Glomerular visceral epithelial cell (primary cell): Measurements from ENCODE around the gene RTBDN.
A peak's percentile ranks its signal among the peaks of the same experiment; 100 is the strongest.

ENCODE experiments used
- DNase-seq: peaks from one replicate; pipeline ENCODE4 v3.0.0-alpha.2; 2016; ENCODE audit errors: extremely low spot score

RTBDN gene

DNA sequence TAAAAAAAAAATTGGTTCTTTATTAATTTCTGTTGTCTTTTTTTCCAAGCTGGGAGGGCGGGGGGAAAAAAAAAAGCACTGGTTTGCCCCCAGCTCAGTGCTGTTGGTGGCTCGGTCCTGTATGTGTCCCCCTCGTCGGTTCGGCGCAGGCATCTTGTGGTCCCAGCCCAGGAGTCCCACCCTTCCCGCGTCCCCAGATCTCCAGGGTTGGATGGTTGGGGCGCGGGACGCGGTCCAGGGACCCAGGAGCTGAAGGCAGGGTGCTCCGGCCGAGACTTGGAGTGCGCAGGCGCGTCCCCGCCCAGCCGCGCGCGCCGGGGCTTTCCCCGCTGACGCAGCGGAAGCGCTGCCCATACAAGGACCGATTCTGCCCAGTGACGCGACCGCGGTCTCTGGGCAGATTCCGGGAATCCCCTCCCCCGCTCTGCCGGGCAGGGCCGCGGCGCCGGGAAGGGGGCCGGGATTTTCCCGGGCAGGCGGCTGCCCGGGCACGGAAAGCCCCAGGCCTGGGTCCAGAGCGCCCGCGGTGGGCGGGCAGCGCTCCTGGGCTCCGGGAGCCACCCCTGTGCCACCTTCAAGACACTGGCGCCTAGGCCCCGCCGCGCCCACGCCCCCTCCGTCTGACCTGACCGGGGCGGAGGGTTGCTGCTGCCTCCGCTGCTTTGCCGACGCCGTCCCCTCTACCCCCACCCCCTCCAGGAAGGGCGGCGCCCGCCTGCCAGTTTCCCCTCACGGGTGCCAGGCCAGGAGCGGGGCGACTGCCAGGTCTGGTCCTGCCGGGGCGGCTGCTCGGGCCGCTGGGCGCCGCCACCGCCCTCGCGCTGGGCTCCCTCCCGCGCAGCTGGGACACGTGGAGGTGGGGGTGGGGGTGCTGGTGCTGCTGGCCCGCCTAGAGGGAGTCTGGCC, 40.8 kb downstream of the RTBDN start:
- DNase-seq = peak; percentile 97

DNA sequence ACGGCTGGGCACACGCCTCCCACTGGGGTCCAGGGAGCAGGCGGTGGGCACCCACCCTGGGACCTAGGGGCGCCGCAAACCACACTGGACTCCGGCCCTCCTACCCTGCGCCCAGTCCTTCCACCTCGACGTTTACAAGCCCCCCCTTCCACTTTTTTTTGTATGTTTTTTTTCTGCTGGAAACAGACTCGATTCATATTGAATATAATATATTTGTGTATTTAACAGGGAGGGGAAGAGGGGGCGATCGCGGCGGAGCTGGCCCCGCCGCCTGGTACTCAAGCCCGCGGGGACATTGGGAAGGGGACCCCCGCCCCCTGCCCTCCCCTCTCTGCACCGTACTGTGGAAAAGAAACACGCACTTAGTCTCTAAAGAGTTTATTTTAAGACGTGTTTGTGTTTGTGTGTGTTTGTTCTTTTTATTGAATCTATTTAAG, 41.5 kb downstream of the RTBDN start:
- DNase-seq = no peak

DNA sequence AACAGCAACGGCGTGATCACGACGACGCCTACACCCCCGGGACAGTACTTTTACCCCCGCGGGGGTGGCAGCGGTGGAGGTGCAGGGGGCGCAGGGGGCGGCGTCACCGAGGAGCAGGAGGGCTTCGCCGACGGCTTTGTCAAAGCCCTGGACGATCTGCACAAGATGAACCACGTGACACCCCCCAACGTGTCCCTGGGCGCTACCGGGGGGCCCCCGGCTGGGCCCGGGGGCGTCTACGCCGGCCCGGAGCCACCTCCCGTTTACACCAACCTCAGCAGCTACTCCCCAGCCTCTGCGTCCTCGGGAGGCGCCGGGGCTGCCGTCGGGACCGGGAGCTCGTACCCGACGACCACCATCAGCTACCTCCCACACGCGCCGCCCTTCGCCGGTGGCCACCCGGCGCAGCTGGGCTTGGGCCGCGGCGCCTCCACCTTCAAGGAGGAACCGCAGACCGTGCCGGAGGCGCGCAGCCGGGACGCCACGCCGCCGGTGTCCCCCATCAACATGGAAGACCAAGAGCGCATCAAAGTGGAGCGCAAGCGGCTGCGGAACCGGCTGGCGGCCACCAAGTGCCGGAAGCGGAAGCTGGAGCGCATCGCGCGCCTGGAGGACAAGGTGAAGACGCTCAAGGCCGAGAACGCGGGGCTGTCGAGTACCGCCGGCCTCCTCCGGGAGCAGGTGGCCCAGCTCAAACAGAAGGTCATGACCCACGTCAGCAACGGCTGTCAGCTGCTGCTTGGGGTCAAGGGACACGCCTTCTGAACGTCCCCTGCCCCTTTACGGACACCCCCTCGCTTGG, 42.1 kb downstream of the RTBDN start:
- peak; percentile 71 for DNase-seq

DNA sequence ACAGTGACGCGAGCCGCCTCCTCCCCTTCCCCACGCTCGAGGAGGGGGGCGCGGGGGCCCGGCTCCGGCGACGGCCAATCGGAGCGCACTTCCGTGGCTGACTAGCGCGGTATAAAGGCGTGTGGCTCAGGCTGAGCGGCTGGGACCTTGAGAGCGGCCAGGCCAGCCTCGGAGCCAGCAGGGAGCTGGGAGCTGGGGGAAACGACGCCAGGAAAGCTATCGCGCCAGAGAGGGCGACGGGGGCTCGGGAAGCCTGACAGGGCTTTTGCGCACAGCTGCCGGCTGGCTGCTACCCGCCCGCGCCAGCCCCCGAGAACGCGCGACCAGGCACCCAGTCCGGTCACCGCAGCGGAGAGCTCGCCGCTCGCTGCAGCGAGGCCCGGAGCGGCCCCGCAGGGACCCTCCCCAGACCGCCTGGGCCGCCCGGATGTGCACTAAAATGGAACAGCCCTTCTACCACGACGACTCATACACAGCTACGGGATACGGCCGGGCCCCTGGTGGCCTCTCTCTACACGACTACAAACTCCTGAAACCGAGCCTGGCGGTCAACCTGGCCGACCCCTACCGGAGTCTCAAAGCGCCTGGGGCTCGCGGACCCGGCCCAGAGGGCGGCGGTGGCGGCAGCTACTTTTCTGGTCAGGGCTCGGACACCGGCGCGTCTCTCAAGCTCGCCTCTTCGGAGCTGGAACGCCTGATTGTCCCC, 42.9 kb downstream of the RTBDN start, which contains the start of gene JUNB:
Gene JUNB (plus strand): TSS at position 142 of the 706 bp plus-strand sequence. CDS start 286 bp downstream, at position 428.
- DNase-seq = peak; percentile 98

DNA sequence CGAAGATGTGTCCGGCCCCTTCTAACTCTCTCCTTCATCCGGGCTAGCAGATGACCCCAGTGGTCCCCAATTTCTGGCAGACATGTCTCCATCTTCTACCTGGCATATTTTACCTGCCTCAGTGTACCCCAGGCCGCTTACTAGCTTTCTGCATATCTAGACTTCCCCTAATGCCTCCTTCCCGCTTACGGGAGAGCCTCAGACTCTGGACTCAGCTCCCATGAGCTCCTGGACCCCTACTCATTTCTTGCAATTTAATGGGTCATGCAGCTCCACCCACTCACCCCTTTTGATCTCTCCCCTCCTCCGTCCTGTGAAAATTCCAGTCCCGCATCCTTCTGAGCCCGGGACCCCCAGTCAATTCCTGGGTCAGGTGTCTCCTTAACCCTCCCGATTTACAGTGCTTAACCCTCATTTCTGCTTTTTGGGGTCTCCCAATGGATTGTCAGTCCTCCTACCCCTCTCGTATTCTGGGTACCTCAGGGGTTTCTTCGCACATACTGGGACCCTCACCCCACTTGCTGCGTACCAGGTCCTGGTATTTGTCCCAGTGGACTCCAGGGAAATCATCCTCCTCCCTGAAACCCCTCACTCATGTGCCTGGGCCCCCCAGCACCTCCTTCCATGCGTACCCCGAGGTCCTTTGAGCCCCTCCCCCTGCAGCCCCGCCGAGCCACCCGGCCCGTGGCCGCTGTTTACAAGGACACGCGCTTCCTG, 43.6 kb downstream of the RTBDN start:
- DNase-seq = no peak

DNA sequence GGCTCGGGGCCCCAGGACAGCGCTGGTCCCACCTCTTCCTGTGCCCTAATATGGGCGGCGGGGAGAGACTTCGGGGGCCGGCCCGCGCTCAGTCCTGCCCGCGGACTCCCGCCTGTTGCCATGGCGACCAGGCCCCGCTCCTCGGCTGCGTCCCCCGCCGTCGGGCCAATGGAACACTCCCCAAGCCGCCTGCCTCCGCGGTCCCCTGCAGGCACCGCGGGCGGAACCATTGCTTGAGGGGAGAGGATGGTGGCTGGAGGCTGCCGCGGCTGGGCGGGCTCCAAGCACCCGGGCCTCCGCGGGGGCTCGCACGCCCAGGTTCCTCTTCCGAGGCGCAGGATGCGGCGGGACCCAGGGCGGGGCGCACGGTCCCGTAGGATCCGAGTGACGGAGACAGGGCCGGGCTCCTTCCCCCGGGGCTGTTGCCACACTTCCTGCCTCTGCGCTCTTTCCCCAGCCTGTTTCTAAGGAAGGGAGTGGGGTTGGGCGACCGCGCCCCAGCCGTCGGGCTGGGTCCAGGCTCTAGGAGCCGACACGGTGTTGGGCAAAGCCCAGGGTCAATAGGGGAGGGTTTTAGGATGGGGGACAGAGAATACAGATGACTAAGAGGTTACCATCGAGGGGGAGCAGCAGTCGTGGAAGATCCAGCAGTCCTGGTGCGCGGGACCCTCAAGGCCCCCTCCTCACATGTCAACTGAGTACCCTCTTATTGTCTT, 44.3 kb downstream of the RTBDN start:
- peak; percentile 98 for DNase-seq

DNA sequence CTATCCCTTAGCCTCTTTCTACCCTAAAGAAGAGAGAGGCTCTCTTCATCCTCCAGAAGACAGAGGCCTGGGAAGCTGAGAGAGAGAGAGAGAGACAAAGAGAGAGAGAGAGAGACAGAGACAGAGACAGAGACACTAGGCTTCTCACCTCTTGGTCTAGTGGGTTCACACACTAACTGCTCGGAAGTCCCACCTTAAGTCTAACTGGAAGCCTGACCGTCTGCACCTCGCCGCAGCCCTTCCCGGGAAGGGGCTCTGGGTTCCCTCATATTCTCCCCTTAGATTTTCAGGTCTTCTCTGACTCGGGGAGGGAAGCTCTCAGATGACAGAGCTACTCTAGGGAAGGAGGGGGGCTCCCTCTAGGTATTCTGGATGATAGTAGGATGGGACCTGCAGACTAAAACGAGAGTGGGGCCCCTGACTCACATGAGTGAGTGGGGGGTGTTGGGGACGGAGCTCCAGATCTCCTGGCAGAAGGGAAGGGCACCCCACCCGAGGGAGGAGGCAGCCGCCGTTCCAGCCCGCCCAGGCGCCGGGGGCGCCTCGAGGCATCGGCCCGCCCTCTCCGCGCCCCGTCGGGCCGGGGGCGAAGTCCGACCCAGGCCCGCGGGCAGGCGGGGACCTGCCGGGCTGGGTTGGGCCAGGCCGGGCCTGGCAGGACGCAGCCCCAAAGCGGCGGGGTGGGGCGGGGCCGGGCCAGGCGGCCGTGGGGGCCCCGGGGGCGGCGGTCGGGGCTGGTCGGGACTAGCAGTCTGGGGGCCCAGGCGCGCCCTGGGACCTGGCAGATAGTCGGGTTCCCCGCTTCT, 45.1 kb downstream of the RTBDN start:
- peak; percentile 46 for DNase-seq

DNA sequence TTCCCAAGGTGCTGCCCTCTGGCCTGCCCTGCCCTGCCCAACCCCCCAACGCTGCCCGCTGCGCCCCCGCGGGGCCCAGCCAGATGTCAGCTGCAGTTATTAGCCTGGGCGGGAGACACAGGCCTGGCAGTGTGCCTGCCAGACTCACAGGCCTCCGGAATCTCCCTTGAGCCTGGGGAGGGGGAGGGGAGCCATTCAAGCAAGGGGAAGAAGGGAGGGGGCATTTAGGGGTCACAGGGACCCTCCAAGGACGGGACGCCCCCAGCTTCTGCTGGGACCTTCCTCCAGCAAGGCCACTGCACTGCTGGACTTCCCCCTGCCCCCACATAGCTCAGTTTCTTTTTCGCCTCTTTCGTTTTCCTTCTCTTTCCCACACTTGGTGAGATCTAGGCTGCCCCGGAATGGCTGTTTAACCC, 45.7 kb downstream of the RTBDN start:
- DNase-seq = peak; percentile 89

DNA sequence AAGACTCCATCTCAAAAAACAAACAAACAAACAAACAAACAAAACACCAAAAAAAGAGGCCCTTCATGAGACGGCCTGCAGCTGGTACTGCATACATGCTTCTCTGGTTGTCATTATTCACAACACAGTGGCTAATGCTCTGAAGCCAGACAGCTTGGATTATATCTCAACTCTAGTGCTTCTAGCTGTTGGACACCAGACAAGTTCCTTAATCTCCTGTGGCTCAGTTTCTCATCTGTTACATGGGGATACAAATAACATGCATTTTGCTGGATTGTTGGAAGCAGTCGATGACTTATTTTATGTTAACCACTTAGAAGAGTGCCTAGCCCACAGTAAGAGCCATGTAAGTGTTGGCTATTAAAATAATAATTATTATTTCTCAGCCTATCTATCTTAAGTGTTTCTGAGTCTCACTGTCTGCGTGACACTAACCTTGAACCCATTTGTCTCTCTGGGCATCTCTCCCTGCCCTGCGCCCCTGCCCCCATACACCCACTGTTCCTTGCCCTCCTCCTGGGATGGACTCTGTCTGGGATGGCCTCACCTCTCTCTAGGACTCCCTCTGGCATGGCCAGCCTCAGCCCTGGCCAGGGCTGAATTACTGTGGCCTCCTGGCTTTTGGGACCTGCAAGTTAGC, 46.2 kb downstream of the RTBDN start:
- no peak for DNase-seq

DNA sequence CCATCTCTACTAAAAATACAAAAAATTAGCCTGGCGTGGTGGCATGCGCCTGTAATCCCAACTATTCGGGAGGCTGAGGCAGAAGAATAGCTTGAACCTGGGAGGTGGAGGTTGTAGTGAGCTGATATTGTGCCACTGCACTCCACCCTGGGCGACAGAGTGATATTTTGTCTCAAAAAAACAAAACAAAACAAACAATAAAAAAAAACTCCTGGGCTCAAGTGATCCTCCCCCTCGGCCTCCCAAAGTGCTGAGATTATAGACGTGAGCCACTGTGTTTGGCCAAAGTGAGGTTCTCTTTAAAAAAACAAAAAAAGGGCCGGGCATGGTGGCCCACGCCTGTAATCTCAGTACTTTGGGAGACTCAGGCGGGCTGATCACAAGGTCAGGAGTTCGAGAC, 46.9 kb downstream of the RTBDN start:
- no peak for DNase-seq

DNA sequence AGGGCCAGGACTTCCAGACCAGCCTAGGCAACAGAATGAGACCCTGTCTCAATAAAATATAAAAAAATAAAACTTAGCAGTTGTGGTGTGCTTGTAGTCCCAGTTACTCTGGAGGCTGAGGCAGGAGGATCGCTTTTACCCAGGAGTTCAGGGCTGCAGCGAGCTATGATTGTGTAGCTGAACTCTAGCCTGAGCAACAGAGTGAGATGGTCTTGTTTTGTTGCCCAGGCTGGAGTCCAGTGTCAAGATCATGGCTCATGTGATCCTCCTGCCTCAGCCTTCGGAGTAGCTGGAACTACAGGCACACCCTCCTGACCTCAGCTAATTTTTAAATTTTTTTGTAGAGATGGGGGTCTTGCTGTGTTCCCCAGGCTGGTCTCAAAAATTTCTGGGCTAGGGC, 47.4 kb downstream of the RTBDN start:
- DNase-seq = no peak

DNA sequence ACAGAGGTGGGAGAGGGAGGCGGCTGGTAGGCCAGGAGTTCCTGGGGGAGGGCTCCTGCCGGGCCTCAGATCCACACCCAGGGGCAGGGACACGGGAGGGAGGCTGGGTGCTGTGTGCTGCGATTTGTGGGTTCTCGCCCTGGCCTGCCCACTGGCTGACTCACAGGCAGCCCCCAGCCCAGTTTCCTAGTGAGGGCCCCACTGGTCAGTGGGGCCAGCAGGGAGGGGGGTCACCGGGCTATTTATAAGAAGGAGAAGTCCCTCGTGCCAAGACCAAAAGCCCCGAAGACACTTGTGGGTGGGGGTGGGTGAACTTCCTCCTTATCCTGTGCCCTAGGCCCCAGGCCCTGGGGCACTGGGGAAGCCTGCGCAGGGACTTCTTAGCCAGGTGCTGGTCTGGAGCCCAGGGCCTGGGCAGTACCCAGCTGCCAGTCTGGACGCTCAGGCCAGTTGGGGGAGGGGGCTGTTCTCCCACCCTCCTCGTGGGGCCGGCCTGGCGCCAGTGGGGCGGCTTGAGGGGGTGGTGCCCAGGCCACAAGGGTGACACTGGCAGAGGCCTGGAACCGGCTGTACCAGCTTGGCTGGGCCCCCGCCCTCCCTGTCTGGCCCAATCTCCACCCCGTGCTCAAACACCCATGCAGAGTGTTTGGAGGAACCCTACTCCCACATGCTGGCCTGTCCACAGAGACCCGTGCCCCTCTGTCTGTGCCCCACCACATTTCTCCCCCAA, 48.1 kb downstream of the RTBDN start:
- peak; percentile 28 for DNase-seq

DNA sequence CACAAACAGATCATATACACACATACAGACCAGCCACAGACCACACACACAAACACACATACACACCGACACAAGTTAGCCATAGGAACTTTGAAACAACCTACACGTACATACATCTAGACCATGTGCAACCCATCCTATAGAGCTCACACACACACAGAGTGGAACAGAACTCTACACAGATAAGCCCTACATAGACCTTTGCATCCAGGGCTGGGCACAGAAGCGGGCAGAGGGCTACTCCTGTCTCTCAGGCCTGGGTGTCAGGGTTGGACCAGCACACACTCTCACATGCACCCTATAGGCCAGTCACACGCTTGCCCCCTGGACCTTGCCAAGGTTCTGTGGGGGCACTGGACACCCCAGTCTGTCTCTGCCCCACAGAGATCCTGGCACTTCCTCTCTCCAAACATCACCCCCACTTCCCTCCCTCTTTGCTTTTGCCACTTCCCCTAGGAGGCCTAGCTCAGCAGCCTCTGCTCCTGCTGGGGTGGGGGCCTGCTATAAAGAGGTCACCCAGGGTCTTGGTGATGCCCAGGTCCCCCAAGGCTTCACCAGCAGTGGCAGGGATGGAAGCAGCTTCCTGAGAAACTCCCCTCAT, 48.8 kb downstream of the RTBDN start:
- DNase-seq = no peak

DNA sequence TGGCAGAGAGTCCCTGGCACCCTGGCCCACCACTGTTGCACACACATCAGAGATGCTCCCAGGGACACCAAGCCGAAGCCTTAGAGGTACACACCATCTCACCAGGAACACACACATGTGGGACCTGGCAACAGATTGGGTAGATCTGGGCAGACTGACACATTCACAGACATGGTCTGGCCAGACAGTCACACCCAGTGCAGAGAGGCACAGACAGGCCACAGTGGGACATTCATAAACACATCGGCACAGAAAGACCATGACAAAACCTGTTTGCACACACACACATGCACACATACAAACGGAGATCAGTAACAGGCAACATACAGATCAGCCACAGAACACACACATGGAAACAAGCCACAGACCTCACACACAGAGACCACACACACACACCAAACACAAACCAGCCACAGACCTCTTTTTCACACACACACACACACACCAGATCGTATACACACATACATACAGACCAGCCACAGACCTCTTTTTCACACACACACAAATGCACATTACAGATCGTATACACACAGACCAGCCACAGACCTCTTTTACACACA, 49.4 kb downstream of the RTBDN start:
- no peak for DNase-seq

DNA sequence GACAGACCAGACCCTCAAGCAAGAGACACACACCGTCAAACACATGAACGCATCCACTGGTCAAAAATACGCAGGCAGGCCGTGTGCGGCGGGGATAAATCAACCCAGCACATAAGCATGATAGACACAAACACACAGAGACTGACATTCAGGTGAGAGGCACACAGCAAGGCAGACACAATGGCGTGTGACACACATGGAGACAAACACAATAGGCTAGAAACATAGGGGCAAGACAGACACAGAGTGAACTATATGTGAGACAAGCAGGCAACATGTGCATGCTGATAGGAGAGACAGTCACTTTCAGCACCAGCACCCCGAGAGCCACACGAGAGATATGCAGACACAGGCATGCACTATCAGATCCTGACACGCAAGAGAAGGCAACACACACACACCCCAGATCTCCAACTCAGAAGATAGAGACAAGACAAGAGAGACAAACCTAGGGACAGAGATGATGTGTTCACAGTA, 49.9 kb downstream of the RTBDN start:
- DNase-seq = peak; percentile 21

DNA sequence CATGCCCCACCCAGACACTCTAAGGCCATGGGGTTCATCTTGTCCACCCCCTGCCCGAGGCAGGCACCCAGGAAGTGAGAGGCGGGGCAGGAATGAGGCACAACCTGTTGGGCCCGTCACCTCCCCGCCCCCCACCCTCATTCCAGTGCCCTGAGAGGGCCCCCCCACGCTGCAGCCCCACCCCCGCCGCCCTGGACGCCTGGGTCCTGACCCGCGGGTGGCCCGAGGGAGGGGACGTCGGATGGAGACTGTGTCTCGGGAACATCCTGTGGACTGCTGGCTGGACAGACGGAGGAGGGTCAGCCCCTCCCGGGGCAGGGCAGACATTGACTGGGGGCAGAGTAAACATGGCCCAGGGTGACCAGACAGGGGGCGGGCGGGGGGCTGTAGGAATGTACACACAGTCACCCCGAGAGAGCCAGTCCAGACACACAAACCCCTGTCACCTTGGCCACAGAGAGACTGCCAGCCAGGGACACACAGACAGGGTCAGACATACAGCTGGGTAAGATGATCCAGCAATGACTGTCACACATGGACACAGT, 50.5 kb downstream of the RTBDN start:
- peak; percentile 70 for DNase-seq

DNA sequence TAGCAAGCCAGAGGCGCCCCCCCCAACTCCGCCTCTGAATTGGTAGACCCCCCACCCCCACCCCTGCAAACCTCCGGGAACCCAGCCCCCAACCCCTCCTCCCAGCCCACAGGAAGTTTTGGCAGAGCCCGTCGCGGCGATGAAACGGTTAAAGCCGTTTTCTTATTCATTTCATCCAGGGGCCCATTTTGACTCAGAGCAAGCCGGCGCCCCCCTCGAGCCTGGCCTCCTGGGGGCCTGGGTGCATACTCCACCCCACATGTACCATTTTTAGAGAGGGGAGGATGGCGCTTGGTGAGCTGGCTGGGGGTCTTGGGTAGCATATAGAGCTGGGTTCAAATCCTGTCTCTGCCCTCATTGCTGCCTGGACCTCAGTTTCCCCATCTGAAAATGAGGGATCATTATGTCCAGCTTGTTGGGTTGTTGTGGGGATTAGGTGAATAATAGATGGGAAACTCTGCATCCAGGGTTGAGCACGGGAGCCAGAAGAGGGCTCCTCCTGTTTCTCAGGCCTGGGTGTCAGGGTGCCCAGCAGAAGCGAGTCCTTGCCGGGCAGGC, 51.0 kb downstream of the RTBDN start:
- peak; percentile 38 for DNase-seq
